GM23338 (cell line): ENCODE data around the gene CCDC80.

Experiments used
- CREB1 ChIP-seq: fragments of 250-450 bp; sonication (Bioruptor Pico); IDR thresholded peaks from 2 replicates; pipeline ENCODE4 v1.5.0; 2020; ENCODE audit warnings: low read depth, mild to moderate bottlenecking, moderate library complexity
- EZH2 ChIP-seq: fragments of 200-600 bp; sonication (generic); IDR thresholded peaks from one replicate; pipeline ENCODE4 v1.8.0; 2017; ENCODE audit warnings: antibody characterized with exemption, mild to moderate bottlenecking, low read depth; ENCODE audit not compliant: unreplicated experiment
- EZH2phosphoT487 ChIP-seq: fragments of 200-600 bp; sonication (generic); IDR thresholded peaks from one replicate; pipeline ENCODE4 v1.8.1; 2018; ENCODE audit warnings: antibody characterized with exemption; ENCODE audit not compliant: unreplicated experiment
- JUNB ChIP-seq: IDR thresholded peaks from one replicate; pipeline ENCODE4 v1.6.1; 2016; ENCODE audit warnings: antibody characterized with exemption; ENCODE audit not compliant: unreplicated experiment
- NANOG ChIP-seq: IDR thresholded peaks from 2 replicates; pipeline ENCODE4 v1.6.1; 2016; ENCODE audit warnings: antibody characterized with exemption, borderline replicate concordance
- POLR2AphosphoS5 ChIP-seq: IDR thresholded peaks from 2 replicates; pipeline ENCODE4 v1.6.1; 2016; ENCODE audit warnings: antibody characterized with exemption, low read depth
- STAT1 ChIP-seq: IDR thresholded peaks from one replicate; pipeline ENCODE4 v1.6.1; 2016; ENCODE audit warnings: antibody characterized with exemption; ENCODE audit not compliant: unreplicated experiment
- ZNF114 ChIP-seq: fragments of 250-450 bp; sonication (Bioruptor Pico); IDR thresholded peaks from 2 replicates; pipeline ENCODE4 v1.5.0; 2020; ENCODE audit warnings: mild to moderate bottlenecking, moderate library complexity
- ZNF331 ChIP-seq: fragments of 250-450 bp; sonication (Bioruptor Pico); IDR thresholded peaks from 2 replicates; pipeline ENCODE4 v1.5.0; 2020; ENCODE audit warnings: low read depth, mild to moderate bottlenecking, moderate library complexity
- TF ChIP-seq, protein P1 (sequence below), 2 experiments: fragments of 200-600 bp in 1 of 2; sonication (generic) in 1 of 2; conservative IDR thresholded peaks; 2 replicates each; pipeline versions ENCODE4 v1.5.1 to v1.6.1; 2016 to 2017; ENCODE audit warnings: antibody characterized with exemption in 2 of 2, low read depth in 2 of 2, mild to moderate bottlenecking in 2 of 2, moderate library complexity in 1 of 2
- TF ChIP-seq, protein P2 (sequence below): IDR thresholded peaks from one replicate; pipeline ENCODE4 v1.6.1; 2018; ENCODE audit warnings: antibody characterized with exemption; ENCODE audit not compliant: unreplicated experiment
- TF ChIP-seq, protein P3 (sequence below): IDR thresholded peaks from 2 replicates; pipeline ENCODE4 v1.6.1; 2016; ENCODE audit warnings: antibody characterized with exemption
- TF ChIP-seq, protein P4 (sequence below): fragments of 250-450 bp; sonication (Bioruptor Pico); IDR thresholded peaks from 2 replicates; pipeline ENCODE4 v1.5.0; 2020; ENCODE audit warnings: mild to moderate bottlenecking, moderate library complexity

DNA sequence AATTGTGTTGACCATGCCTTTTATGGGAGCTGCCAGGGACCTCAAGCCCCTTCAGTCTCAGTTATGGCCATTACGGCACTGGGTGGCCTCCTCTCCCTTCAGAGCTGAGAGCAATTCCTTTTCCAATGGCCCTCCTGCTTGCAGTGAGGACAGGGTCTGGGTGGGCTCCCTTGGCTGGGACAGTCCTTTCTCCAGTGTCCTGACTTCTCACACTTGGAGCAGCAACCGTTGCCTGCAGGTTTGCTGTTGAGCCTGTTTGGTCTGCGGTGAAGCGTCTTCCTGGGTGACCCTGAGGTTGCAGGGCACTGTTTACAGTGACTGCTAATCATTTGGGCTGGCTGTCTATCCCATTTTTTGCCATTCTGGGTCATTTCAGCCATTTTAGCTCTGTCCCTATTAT, 3.5 kb upstream of the CCDC80 start:
- TF ChIP-seq, protein P1, sequence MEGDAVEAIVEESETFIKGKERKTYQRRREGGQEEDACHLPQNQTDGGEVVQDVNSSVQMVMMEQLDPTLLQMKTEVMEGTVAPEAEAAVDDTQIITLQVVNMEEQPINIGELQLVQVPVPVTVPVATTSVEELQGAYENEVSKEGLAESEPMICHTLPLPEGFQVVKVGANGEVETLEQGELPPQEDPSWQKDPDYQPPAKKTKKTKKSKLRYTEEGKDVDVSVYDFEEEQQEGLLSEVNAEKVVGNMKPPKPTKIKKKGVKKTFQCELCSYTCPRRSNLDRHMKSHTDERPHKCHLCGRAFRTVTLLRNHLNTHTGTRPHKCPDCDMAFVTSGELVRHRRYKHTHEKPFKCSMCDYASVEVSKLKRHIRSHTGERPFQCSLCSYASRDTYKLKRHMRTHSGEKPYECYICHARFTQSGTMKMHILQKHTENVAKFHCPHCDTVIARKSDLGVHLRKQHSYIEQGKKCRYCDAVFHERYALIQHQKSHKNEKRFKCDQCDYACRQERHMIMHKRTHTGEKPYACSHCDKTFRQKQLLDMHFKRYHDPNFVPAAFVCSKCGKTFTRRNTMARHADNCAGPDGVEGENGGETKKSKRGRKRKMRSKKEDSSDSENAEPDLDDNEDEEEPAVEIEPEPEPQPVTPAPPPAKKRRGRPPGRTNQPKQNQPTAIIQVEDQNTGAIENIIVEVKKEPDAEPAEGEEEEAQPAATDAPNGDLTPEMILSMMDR (conservative IDR thresholded peaks at IDR 0.05; ENCODE audit: low read depth in 2 of 2): peak in 1 of 2 experiments; percentile 8; a peak in 1 of 4 replicates
- TF ChIP-seq, protein P2, sequence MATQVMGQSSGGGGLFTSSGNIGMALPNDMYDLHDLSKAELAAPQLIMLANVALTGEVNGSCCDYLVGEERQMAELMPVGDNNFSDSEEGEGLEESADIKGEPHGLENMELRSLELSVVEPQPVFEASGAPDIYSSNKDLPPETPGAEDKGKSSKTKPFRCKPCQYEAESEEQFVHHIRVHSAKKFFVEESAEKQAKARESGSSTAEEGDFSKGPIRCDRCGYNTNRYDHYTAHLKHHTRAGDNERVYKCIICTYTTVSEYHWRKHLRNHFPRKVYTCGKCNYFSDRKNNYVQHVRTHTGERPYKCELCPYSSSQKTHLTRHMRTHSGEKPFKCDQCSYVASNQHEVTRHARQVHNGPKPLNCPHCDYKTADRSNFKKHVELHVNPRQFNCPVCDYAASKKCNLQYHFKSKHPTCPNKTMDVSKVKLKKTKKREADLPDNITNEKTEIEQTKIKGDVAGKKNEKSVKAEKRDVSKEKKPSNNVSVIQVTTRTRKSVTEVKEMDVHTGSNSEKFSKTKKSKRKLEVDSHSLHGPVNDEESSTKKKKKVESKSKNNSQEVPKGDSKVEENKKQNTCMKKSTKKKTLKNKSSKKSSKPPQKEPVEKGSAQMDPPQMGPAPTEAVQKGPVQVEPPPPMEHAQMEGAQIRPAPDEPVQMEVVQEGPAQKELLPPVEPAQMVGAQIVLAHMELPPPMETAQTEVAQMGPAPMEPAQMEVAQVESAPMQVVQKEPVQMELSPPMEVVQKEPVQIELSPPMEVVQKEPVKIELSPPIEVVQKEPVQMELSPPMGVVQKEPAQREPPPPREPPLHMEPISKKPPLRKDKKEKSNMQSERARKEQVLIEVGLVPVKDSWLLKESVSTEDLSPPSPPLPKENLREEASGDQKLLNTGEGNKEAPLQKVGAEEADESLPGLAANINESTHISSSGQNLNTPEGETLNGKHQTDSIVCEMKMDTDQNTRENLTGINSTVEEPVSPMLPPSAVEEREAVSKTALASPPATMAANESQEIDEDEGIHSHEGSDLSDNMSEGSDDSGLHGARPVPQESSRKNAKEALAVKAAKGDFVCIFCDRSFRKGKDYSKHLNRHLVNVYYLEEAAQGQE: no peak
- TF ChIP-seq CREB1 (CRISPR knock-in tag) (no peak), POLR2AphosphoS5 (no peak), EZH2phosphoT487 (no peak), JUNB (no peak), EZH2 (no peak), STAT1 (no peak), ZNF331 (no peak), NANOG (no peak), ZNF114 (CRISPR knock-in tag) (no peak)
- TF ChIP-seq, protein P3, sequence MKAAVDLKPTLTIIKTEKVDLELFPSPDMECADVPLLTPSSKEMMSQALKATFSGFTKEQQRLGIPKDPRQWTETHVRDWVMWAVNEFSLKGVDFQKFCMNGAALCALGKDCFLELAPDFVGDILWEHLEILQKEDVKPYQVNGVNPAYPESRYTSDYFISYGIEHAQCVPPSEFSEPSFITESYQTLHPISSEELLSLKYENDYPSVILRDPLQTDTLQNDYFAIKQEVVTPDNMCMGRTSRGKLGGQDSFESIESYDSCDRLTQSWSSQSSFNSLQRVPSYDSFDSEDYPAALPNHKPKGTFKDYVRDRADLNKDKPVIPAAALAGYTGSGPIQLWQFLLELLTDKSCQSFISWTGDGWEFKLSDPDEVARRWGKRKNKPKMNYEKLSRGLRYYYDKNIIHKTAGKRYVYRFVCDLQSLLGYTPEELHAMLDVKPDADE: no peak
- TF ChIP-seq, protein P4, sequence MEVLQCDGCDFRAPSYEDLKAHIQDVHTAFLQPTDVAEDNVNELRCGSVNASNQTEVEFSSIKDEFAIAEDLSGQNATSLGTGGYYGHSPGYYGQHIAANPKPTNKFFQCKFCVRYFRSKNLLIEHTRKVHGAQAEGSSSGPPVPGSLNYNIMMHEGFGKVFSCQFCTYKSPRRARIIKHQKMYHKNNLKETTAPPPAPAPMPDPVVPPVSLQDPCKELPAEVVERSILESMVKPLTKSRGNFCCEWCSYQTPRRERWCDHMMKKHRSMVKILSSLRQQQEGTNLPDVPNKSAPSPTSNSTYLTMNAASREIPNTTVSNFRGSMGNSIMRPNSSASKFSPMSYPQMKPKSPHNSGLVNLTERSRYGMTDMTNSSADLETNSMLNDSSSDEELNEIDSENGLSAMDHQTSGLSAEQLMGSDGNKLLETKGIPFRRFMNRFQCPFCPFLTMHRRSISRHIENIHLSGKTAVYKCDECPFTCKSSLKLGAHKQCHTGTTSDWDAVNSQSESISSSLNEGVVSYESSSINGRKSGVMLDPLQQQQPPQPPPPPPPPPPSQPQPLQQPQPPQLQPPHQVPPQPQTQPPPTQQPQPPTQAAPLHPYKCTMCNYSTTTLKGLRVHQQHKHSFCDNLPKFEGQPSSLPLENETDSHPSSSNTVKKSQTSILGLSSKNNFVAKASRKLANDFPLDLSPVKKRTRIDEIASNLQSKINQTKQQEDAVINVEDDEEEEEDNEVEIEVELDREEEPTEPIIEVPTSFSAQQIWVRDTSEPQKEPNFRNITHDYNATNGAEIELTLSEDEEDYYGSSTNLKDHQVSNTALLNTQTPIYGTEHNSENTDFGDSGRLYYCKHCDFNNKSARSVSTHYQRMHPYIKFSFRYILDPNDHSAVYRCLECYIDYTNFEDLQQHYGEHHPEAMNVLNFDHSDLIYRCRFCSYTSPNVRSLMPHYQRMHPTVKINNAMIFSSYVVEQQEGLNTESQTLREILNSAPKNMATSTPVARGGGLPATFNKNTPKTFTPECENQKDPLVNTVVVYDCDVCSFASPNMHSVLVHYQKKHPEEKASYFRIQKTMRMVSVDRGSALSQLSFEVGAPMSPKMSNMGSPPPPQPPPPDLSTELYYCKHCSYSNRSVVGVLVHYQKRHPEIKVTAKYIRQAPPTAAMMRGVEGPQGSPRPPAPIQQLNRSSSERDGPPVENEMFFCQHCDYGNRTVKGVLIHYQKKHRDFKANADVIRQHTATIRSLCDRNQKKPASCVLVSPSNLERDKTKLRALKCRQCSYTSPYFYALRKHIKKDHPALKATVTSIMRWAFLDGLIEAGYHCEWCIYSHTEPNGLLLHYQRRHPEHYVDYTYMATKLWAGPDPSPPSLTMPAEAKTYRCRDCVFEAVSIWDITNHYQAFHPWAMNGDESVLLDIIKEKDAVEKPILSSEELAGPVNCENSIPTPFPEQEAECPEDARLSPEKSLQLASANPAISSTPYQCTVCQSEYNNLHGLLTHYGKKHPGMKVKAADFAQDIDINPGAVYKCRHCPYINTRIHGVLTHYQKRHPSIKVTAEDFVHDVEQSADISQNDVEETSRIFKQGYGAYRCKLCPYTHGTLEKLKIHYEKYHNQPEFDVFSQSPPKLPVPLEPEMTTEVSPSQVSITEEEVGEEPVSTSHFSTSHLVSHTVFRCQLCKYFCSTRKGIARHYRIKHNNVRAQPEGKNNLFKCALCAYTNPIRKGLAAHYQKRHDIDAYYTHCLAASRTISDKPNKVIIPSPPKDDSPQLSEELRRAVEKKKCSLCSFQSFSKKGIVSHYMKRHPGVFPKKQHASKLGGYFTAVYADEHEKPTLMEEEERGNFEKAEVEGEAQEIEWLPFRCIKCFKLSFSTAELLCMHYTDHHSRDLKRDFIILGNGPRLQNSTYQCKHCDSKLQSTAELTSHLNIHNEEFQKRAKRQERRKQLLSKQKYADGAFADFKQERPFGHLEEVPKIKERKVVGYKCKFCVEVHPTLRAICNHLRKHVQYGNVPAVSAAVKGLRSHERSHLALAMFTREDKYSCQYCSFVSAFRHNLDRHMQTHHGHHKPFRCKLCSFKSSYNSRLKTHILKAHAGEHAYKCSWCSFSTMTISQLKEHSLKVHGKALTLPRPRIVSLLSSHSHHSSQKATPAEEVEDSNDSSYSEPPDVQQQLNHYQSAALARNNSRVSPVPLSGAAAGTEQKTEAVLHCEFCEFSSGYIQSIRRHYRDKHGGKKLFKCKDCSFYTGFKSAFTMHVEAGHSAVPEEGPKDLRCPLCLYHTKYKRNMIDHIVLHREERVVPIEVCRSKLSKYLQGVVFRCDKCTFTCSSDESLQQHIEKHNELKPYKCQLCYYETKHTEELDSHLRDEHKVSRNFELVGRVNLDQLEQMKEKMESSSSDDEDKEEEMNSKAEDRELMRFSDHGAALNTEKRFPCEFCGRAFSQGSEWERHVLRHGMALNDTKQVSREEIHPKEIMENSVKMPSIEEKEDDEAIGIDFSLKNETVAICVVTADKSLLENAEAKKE (CRISPR knock-in tag): no peak
